Measurements from ENCODE around the gene QPCT.
A peak's percentile ranks its signal among the peaks of the same experiment; 100 is the strongest.
"Not testable (repeated sequence)": the region's sequence is repeated elsewhere in the genome, so short reads cannot be mapped to it uniquely, and the experiment has no call there.

QPCT gene

GRCh38 chr2:37344453-37345361 lies at the start of gene QPCT:
Gene QPCT, plus strand, starts transcription at chr2:37344630. Its CDS starts 102 bp downstream, at chr2:37344732.
- peak; percentile 32 to 49 for DNase-seq (ENCODE audit: low read depth in 1 of 2, low spot score in 1 of 2)

- DNase-seq (ENCODE audit: low read depth in 1 of 2, low spot score in 1 of 2): not testable (repeated sequence)
Measured at GRCh38 chr2:37294858-37295257, 49.6 kb upstream of the QPCT start.

GRCh38 chr2:37295469-37296073 lies 48.9 kb upstream of the QPCT start:
- DNase-seq (ENCODE audit: low read depth in 1 of 2, low spot score in 1 of 2): no peak

DNA sequence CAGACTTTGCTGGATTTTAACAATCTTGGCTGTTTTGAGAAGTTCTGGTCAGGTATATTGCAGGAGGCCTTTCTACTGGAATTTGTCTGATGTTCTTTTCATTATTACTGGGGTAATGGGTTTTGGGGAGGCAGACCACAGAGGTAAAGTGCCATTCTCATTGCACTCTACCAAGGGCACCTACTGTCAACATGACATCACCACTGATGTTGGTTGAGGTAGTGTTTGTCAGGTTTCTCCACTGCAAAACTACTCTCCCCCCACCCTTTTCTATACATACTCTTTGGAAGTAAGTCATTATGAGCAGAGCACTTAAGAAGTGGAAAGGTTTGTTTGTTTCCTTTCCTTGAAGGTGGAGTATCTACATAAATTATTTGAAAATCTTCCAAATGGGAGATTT lies 46.8 kb upstream of the QPCT start:
- DNase-seq (ENCODE audit: low read depth in 1 of 2, low spot score in 1 of 2): no peak

- no peak for DNase-seq (ENCODE audit: low read depth in 1 of 2, low spot score in 1 of 2)
Measured at GRCh38 chr2:37300146-37300545, 44.3 kb upstream of the QPCT start.

DNA sequence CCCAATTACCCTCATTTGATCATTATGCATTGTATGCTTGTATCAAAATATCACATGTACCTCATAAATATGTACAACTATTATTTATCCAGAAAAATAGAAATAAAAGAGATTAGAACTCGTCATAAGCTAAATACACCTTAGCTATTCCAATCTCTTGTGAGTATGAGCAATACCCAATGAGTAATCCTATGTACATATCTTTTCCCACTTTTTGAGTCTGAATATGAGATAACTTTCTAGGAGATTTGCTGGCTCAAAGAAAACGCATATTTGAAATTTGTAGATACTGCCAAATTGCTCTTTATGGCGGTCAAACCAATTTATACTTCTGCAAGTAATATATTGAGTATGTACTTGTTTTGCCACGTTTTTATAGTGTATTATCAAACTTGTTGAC lies 43.9 kb upstream of the QPCT start:
- no peak for DNase-seq (ENCODE audit: low read depth in 1 of 2, low spot score in 1 of 2)

DNA sequence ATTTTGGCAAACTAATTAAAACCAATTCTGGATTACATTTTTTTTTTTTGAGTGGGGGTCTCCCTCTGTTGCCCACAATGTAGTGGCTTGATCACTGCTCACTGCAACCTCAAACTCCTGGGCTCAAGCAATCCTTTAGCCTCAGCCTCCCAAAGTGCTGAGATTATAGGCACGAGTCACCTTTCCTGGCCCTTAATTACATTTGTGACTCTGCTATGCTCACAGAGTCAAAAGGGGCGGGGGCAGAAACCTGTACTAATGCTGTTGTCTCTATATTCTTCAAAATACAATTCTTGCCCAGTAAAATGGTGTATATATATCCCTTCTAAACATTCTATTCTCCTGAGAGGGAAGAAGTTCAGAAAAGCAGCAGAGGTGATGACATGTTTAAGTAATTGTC lies 43.0 kb upstream of the QPCT start:
- no peak for DNase-seq (ENCODE audit: low read depth in 1 of 2, low spot score in 1 of 2)

DNA sequence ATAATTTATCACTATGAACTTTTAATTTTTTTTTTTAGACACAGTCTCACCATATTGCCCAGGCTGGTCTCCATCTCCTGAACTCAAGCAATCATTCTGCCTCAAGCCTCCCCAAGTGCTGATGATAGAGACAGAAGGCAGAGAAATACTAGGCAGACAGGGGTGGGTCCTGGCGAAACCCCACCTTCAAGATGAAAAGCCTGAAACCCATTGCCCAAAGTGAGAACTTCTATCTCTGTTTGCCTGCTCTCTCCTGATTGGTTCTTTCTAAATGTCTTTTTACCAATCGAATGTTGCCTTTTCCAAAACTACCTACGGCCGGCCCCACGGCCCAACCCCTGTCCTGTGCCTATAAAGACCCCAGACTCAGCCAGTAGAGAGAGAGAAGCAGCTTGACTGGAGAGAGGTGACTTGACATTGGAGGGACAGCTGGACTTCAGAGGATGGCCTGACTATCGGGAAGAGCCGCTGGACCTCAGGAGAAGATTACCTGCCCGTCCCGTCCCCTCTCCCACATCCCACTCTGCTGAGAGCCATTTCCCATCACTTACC lies 41.7 kb upstream of the QPCT start:
- no peak for DNase-seq (ENCODE audit: low read depth in 1 of 2, low spot score in 1 of 2)

GRCh38 chr2:37306024-37306423 lies 38.4 kb upstream of the QPCT start:
- DNase-seq (ENCODE audit: low read depth in 1 of 2, low spot score in 1 of 2): no peak

DNA sequence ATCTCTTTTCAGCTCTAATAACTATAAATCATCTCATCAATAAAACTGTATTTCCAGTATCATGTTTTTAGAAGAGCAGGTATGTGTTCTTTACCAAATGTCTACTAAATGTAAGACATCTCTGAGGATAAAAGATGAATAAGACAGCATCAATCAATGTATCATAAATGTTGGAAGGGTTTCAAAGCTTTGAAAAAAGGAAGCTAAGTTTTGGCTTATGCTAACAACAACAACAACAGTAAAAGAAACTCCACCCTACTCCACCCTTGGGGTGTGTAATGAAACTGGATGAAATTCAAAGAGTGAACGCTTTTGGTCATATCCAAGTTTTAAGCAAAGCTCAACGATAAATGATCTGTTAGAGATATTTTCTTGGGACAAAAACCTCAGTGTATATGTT lies 36.9 kb upstream of the QPCT start:
- DNase-seq (ENCODE audit: low read depth in 1 of 2, low spot score in 1 of 2): no peak

DNA sequence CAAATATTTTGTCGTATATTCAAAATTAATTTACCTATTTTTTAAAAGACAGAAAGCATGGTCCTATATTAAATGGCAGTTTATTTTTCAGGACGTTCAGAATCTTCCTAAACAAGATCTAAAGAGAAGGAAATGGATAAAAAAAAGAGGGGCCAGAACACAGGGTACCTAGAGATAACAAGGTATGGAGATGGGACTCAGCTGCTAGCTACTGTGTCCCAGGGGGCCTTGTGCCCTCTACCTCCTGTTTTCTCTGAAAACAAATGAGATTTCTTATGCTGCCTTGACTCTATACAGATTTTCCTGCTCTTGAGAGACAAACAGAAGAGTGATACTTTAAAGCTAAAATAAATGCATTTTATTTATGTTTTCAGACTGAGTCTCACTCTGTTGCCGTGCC lies 29.1 kb upstream of the QPCT start:
- no peak for DNase-seq (ENCODE audit: low read depth in 1 of 2, low spot score in 1 of 2)

DNA sequence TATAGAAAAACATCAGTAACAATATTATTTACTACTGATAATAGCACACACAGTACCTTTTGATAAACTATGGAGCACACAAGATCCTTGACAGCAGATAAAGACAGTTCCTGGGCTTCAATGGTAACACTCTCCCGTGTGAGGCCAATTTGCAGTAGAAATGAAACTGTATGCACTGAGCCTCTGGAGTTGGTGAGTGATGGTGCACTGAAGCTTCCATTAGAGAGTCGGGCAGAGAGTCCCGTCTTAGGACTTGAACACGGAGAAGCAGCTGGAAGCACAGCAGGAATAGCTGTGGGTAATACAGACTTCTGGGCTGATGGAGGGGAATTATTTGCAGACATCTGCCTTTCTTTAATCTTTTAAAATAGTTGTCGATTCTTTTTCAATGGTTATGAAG lies 28.2 kb upstream of the QPCT start:
- DNase-seq (ENCODE audit: low read depth in 1 of 2, low spot score in 1 of 2): no peak

GRCh38 chr2:37317746-37318145 lies 26.7 kb upstream of the QPCT start:
- no peak for DNase-seq (ENCODE audit: low read depth in 1 of 2, low spot score in 1 of 2)

- DNase-seq (ENCODE audit: low read depth in 1 of 2, low spot score in 1 of 2): no peak
Measured at GRCh38 chr2:37318401-37318800, 26.0 kb upstream of the QPCT start.

- DNase-seq (ENCODE audit: low read depth in 1 of 2, low spot score in 1 of 2): no peak
Measured at GRCh38 chr2:37319754-37320609, 24.4 kb upstream of the QPCT start.

DNA sequence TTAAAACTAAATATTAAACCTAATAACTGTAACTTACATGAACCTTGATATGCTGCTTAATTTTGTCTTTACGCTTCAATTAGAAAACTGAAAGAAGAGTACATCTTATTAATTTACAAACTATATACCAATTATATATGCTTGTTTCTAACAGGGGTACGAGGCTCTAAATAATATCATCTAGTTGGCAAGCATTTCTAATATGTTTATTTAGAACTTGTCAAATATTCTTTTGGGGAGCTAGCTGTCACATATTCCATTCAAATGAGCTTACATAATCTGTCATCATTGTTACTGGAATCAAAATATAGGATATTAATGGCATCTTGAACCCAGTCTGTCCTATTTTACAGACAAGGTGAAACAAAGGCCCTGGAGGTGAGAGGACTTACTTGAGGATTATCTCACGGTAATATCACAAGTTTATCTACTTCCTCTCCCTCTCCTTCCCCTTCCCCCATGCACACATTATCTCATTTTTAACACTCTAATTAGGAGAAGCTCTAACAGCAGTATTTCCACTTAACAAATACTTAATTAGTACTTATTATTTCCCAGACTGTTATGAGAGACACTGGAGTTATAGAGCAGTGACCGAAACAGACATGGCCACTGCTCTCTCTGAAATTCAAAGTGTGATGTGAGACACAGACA lies 23.3 kb upstream of the QPCT start:
- DNase-seq (ENCODE audit: low read depth in 1 of 2, low spot score in 1 of 2): no peak

GRCh38 chr2:37322368-37322767 lies 22.1 kb upstream of the QPCT start:
- no peak for DNase-seq (ENCODE audit: low read depth in 1 of 2, low spot score in 1 of 2)

- DNase-seq (ENCODE audit: low read depth in 1 of 2, low spot score in 1 of 2): no peak
Measured at GRCh38 chr2:37323176-37323780, 21.2 kb upstream of the QPCT start.

GRCh38 chr2:37323781-37324535 lies 20.5 kb upstream of the QPCT start:
- peak in 1 of 2 donors; percentile 24 for DNase-seq (ENCODE audit: low read depth in 1 of 2, low spot score in 1 of 2)

DNA sequence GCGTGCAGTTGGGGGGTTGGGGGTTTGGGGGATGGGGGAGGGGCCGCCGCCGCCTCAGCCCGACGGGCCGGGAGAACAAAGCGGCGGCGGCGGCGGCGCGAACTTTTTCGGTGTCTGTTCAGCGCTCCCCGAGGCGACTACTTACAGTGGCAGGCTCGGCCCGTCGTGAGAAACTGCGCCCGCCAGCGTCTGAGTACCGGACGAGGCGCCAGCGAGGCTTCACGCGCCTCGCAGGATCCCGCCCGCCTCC lies 20.0 kb upstream of the QPCT start:
- DNase-seq (ENCODE audit: low read depth in 1 of 2, low spot score in 1 of 2): no peak
